G401 (cell line): Measurements from ENCODE around the gene GNG3. TPM values are rescaled to one million over a fixed set of nuclear protein-coding genes. Genes with fewer than 3 reads are reported as not detected.
A peak's percentile ranks its signal among the peaks of the same experiment; 100 is the strongest.

Source experiments
- DNase-seq: peaks from one replicate; pipeline ENCODE4 v3.0.0-alpha.2; 2015; ENCODE audit warnings: low spot score
- in situ Hi-C: cut with HindIII; loops from 2 replicates; pipeline ENCODE4 v1.10.0; 2016; ENCODE audit warnings: low sequenced_read_pairs, mixed read lengths
- total RNA-seq: library from RNA; depleted of rRNA; stranded (reverse); fragments of >200 nt; shearing (Covaris generic); gene quantifications from 2 replicates; pipeline ENCODE4 v1.2.3, GENCODE V29; 2014; rRNA removed

GNG3 gene
- total RNA-seq, 1 experiment from 2014 or later = 0.14 TPM

DNA sequence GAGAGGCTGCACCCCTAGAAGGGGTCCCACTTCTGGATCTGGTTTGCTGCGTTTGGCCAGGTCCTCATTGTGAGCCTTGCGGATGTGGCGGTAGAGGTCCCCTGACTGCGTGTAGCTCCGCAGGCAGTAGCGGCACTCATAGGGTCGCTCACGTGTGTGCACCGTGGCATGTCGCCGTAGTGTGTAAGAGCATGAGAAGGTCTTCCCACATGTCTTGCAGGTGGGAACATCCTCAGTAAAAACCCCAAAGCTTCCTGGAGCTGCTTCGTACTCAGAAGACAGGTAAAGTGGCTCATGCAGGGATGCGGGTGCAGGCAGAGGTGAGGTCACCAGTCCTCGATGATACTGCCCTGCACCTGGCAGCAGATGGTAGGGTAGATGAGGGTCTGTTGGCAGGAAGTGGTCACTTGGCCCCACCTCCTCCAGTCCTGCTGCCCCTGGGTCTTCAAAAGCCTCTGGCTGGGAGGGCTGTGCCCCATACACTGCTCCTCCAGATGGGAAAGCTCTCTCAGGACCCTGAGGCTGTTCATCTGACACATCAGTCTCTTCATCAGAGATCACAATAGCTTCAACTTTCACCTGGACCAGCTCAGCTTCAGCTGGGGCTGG lies 44.8 kb downstream of the GNG3 start:
- in situ Hi-C loops = no loop called here
- DNase-seq = no peak

DNA sequence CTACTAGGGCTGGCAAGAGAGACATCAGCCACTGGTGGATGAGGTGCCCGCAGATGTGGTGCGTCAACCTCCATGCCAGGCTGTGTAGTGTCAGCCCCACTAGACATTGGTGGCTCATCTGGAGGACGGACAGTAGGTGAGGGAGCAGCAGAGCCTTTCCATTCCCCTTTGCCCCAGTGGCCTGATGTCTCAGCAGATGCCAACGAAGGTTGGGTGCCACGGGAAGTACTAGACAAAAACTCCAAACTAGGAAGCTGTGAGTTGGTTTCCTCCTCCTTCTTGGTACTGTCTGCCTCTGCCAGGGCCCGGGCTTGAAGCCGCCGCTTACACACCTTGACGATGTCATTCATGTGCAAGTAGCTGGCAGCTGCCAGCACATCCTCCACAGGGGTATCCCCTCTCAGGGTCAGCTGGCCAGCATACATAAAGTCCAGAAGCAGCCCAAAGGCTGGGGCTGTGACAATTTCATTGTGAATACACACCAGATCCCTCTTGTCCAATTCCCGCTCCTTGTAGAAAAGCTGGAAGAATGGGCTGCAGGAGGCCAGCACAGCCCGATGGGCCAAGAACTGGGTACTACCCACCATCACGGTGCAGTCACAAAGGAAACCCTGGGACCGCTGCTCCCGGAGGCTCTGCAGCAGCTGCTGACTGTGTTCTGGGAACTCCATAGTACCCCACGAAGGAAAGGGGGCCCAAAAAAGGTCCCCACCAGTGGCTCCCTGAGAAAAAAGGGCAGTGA lies 45.7 kb downstream of the GNG3 start:
- DNase-seq = no peak
- in situ Hi-C loops = no loop called here

DNA sequence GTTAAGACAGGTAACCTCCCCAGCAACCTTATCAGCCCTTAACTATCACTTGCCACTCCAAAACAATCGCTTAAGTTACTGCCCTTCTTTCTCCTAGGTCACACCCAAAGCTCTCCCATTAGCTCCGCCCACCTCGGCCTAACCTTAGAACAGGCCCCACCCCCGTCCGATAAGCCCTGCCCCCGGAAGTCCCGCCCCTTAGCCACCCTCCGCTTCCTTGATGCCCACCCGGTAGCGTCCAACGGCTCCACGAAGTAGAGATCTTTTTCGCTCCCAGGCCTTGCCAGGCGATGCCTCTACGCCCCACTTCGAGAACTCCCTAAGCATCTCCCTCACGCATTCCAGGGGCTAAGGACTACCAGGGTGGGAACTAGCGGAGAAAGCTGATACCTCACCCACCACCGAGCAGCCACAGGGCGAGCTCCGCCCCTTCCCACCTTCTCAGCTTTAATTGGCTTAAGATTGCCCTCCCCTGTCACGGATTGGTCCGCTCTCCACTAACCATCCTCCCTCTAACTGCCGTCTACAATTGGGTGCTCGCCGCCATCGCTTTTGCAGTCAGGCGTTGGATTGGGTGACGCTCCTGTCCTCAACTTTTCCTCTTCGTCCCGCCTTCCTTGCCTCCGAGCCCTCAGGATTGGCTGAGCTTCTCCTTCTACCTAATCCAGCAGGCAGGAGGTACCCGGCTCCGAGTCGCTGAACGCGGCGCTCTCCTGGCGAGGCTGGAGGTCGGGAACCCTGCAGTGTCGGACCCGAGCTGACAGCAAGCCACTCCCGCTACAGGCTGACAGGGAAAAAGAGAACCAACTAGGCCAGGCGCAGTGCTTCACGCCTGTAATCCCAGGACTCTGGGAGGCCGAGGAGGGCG lies 46.5 kb downstream of the GNG3 start, which contains the start of gene ZBTB3:
TSS of gene ZBTB3 (minus strand) at position 425 of the 868 bp plus-strand sequence. CDS start 496 bp downstream, outside the sequence.
- DNase-seq = peak; percentile 100
- in situ Hi-C loops = no loop called here

DNA sequence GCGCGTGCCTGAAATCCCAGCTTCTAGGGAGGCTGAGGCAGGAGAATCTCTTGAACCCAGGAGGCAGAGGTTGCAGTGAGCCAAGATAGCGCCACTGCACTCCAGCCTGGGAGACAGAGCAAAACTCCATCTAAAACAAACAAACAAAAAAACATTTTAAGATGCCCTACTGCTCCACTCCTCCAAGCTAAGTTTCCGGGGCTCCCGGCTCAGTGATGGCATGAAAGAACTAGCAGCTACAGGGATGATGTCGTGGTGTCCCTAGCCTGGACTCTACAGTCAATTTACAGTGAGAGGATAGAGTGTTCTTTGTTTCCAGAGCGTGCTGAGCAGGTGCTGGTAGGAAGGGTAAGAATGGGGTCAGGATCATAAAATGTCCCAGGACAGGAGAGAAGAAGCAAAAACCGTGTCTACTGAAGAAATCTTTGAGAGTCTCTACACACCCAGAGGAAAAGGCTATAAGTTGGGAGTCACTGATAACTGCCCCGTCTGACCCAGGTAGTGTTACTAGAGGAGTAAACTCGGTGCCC lies 47.7 kb downstream of the GNG3 start:
- in situ Hi-C loops = no loop called here
- DNase-seq = no peak

DNA sequence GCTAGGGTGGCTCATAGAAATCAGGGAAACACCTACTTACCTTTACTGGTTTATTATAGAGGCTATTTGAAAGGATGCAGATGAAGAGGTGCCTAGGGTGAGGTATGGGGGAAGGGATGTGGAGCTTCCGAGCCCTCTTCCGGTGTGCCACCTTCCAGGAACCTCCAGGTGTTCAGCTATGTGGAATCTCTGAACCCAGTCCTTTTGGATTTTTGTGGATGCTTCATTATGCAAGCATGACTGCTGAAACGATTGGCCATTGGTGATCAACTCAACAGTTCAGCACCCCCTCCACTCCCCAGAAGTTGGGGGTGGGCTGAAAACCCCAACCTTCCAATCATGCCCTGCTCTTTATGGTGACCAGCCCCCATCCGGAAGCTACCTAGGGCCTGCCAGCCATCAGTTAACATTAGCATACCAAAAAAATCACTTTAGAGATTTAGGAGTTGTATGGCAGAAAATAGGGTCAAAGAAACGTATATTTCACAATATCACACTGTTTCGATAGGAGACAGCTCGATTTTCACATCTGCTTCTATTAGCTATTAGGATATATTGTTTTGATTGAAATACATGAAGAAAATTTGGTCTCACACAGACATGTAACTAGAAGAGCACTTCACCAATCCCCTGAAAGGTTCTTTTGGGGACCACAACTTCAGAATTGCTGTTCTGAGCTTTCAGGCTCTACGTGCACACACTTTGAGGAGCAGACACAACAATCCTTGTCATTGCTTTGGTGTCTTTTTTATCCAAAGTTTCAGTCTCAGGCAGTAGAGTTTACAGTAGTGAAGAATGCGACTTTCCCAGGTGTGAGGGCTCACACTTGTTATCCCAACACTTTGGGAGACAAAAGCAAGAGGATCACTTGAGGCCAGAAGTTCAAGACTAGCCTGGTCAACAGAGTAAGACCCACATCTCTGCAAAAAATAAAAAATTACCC lies 50.6 kb downstream of the GNG3 start:
- no peak for DNase-seq
- in situ Hi-C loops = no loop called here

Other genes starting within 250 kb of the GNG3 start
- gene AHNAK, start 160.9 kb upstream of the GNG3 start, total RNA-seq = 161 and 197 TPM in 2 replicates
- gene EEF1G, start 133.8 kb upstream of the GNG3 start, total RNA-seq = 3,525 and 3,828 TPM in 2 replicates
- 16.5 and 17.6 TPM in 2 replicates for gene TUT1, start 116.2 kb upstream of the GNG3 start, total RNA-seq
- gene MTA2, start 105.8 kb upstream of the GNG3 start, total RNA-seq = 190 and 224 TPM in 2 replicates
- 33.2 and 55.7 TPM in 2 replicates for gene EML3, start 94.9 kb upstream of the GNG3 start, total RNA-seq
- 14.2 and 14.9 TPM in 2 replicates for gene ROM1, start 94.4 kb upstream of the GNG3 start, total RNA-seq
- 58.5 and 67.4 TPM in 2 replicates for gene B3GAT3, start 85.7 kb upstream of the GNG3 start, total RNA-seq
- 289 and 394 TPM in 2 replicates for gene GANAB, start 61.1 kb upstream of the GNG3 start, total RNA-seq
- gene INTS5, start 54.4 kb upstream of the GNG3 start, total RNA-seq = 30.0 and 33.5 TPM in 2 replicates
- 117 and 157 TPM in 2 replicates for gene C11orf98, start 42.5 kb upstream of the GNG3 start, total RNA-seq
- 12.7 and 13.5 TPM in 2 replicates for gene CSKMT, start 42.4 kb upstream of the GNG3 start, total RNA-seq
- gene UQCC3, start 36.0 kb upstream of the GNG3 start, total RNA-seq = 23.0 and 28.7 TPM in 2 replicates
- gene LBHD1, start 35.4 kb upstream of the GNG3 start, total RNA-seq = 1.8 and 3.7 TPM in 2 replicates
- gene UBXN1, start 28.6 kb upstream of the GNG3 start, total RNA-seq = 139 and 203 TPM in 2 replicates
- gene LRRN4CL, start 18.1 kb upstream of the GNG3 start, total RNA-seq = 0.07 and 0.12 TPM in 2 replicates
- gene BSCL2, start 252 bp upstream of the GNG3 start, total RNA-seq = 48.7 and 59.6 TPM in 2 replicates
- 13.5 and 14.9 TPM in 2 replicates for gene HNRNPUL2, start 19.8 kb downstream of the GNG3 start, total RNA-seq
- 34.3 and 47.2 TPM in 2 replicates for gene TTC9C, start 20.8 kb downstream of the GNG3 start, total RNA-seq
- 10.6 and 14.1 TPM in 2 replicates for gene ZBTB3, start 46.5 kb downstream of the GNG3 start, total RNA-seq
- gene POLR2G, start 53.9 kb downstream of the GNG3 start, total RNA-seq = 96.3 and 110 TPM in 2 replicates
- gene TAF6L, start 63.7 kb downstream of the GNG3 start, total RNA-seq = 38.3 and 55.0 TPM in 2 replicates
- 33.6 and 103 TPM in 2 replicates for gene TMEM179B, start 79.7 kb downstream of the GNG3 start, total RNA-seq
- gene TMEM223, start 84.3 kb downstream of the GNG3 start, total RNA-seq = 52.9 and 55.5 TPM in 2 replicates
- gene NXF1, start 97.8 kb downstream of the GNG3 start, total RNA-seq = 10.2 and 23.3 TPM in 2 replicates
- 40.9 and 49.0 TPM in 2 replicates for gene STX5, start 124.4 kb downstream of the GNG3 start, total RNA-seq
- not detected in 2 replicates for gene TEX54, start 125.2 kb downstream of the GNG3 start, total RNA-seq
- gene WDR74, start 131.9 kb downstream of the GNG3 start, total RNA-seq = 103 and 110 TPM in 2 replicates
- gene SLC3A2, start 173.2 kb downstream of the GNG3 start, total RNA-seq = 225 and 239 TPM in 2 replicates
- not detected in 2 replicates for gene CHRM1, start 213.7 kb downstream of the GNG3 start, total RNA-seq